GM20431 (cell line): ENCODE measurements around the gene PPFIBP2.

Experiments used
- in situ Hi-C: fragments of 300-500 bp; cut with MseI, MboI; formaldehyde crosslinking; loops from one replicate; pipeline ENCODE4 v1.15.0; 2020; ENCODE audit warnings: low sequenced_read_pairs; ENCODE audit not compliant: unreplicated experiment

Gene PPFIBP2

DNA sequence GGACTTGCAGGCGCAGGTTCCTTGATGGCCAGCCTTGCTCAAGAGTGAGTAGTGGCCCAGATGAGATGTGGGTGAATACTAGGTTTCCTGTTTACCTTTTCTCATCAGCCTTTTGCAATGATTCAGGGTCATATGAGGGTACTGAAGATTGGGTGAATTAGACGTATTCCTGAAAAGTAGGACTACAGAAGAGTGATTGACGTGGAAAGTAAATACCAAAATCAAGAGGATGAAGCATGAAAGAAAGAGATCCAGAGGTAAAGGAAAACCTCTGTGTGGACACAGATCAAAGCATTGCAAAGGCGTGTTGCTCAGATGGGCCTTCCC, 99.6 kb downstream of the PPFIBP2 start:
- in situ Hi-C loops: no loop called here

DNA sequence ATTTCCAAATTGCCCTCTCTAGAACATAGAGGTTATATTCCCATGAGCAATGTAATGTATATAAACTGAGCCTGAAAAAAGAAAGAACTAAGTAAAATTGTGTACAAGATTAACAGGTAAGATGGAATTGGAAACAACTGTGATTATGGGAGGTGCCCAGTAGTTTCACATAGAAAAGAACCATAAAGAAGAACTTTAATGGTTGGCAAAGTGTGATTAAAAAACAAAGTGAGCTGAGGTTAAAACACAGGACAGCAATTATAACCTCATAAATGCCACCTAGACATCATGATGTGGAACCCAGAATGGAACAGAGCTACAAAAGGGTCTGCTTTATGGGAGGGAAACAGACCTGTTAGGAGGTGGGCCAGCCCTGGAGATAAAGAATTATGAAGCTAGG, 100.9 kb downstream of the PPFIBP2 start:
- in situ Hi-C loops: no loop called here

DNA sequence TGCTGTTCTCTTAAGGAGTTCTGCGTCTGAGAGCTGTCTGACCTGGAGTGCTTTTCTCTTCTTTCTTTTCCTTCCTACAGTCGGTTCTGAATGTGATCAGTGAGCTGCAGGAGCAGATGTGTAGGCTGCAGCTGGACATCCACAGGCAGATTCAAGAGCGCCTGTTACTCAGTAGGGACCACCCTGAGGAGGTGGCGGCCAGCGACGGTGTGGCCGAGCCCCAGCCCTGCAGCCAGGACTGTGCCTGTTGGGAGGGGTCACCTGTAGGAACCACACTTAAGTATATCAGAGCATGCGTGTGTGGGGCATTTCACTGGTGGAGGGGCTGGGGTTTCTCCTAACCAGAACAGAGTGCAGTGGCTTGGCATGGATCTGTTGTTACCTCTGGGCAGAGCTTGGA, 103.2 kb downstream of the PPFIBP2 start:
- in situ Hi-C loops: no loop called here

DNA sequence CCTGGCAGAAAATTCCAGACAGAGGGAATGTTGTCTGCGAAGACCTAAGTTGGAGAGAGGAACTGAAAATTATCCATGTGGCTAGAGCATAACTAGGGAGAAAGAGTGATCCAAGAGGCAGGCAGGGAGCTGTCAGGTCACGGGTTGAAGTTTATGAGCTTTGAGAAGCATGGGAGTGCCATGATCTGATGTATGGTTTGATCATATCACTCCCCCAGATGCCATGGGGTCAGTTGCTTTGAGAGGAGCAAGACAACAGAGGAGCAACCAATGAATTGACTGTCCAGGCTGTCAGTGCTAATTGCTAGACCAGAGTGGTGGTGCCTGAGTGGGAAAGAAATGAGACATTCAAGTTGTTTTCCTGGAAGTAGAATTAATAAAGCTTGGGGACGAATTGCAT, 105.5 kb downstream of the PPFIBP2 start:
- in situ Hi-C loops: no loop called here

DNA sequence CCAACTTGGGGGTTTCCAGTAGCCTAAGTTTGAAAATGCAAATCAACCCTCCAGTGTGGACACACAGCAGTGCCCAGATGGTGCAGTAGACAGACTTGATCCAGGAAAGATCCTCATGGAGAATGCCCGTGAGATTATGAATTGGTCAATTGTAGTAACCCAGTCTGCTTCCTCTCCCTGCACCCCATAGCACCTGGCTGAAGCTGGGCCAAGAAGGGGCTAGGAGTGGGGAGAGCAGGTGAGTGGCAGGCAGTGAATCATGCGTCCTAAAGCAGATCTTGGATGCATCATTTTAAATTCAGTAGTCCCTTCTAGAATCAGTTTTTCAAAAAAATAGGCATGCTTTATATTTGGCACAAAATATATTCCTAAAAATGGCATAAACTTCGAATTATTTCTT, 107.3 kb downstream of the PPFIBP2 start:
- in situ Hi-C loops: no loop called here

DNA sequence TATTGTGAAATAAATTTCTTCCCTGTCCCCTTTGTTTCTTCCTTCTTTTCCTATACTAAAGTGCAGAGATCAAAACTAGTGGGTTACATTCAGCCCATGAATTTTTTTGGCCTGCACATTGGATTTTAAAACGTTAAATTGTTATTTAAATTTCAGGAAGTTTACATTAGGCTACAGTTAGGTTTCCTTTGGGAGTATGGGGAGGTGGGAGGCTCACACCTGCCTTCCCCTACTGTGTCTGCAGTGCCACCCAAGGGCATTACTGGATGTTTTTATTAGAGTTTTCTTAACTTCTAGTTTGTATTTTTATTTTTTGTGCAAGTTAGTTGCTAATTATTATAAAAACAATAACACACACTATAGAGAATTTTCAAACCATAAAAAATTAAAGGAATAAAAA, 107.8 kb downstream of the PPFIBP2 start:
- in situ Hi-C loops: no loop called here

DNA sequence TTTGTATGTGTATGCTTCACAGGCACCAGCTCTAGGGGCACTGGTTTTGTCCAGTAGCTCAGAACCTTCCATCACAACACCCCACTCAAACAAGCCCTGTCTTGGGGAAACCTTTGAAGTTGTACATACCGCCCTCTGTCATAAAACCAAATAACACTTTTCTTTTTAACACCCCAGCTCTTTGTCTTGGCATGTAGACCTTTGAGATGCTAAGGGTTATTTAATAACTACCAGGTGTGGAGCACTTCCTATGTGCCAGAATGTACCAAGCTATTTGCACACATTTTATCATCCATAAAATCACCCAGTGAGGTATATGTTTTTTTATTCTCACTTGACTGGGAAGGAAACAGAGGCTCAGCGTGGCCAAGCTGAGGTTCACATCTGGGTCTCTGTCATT, 108.9 kb downstream of the PPFIBP2 start:
- in situ Hi-C loops: no loop called here

DNA sequence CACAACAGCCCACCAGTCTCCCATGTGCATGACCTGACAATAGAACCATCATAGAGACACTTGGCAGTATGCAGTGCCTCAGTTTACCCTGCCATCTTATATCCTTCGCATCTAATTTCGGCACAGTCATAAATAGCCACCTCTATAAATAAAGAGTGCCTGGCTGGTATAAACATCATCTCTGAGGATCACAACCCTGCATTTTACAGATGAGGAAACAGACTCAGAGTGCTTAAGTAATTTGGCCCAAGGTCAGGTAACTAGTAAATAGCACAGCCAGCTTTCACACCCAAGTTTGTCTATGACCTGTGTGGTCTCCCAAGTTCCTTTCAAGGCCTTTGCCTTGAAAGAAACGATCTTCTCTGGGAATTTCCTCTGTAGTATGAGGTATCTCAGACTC, 114.9 kb downstream of the PPFIBP2 start:
- in situ Hi-C loops: no loop called here

DNA sequence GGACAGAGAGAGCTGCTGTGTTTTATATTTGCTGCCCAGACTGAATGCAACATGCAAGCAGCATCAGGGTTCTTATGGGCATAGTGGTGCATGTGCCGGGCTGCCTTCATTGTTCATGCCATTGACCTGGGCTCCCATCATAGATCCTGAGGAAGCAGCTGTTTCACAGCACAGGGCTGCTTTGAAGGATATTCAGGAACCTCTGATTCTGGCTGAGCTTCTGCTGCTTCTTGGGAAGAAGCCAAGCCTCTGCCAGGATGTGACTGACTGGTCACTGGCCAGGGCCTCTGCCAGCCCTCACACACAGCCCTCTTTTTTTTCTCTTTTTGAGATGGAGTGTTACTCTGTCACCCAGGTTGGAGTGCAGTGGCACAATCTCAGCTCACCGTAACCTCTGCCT, 116.2 kb downstream of the PPFIBP2 start:
- in situ Hi-C loops: no loop called here

DNA sequence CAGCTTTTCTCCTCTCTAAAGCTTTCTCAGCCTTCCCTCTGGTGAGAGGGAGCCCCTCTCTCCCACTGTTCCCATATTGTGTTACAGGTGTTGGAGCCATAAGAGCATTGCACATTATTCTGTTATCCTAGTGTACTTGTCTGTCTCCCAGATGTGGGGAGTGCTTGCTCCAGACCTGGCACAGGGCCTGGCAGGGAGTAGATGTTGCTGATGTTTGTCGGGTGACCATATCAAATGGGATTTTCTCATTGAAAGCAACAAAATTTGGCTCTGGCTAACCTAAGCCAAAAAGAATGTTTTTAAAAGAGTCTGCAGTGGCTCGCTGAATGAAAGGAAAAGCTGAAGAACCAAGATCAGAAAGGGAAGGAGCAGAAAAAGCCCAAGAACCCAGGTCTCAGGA, 118.4 kb downstream of the PPFIBP2 start:
- in situ Hi-C loops: no loop called here

DNA sequence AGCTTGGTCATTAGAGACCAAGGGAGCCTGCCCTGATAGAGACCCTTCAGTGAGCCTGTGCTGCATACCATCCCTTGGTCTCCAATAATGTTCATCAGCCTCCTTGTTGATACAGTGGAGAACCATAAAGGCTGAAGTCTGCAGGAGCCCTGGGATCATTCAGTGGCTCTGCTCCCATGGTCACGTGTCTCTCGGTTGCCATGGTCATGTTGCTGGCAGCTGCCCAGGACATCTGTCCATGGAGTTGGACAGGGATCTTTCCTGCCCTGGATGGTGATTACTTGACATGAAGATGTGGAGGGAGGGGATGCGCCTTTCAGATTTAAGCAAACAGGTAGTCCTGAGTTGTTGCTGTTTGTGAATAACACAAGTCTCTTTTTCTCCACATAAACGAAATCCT, 121.3 kb downstream of the PPFIBP2 start:
- in situ Hi-C loops: no loop called here

DNA sequence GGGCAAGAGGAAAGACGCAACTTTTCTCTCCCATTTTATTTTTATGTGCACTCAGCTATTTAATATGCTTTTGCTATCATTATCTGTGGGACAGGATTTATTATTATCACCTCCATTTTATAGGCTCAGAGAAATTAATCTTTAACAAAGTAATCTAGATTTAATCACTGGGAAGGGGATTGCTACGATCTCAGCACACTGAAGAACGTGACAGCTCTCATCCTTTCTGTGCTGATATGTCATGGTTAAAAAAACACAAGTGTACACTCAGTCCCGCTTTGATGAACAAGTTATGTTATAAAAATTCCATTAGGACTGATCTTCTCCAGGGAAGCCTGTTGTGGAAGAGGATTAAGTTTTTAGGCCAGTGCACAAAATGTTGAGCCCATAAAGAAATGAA, 121.9 kb downstream of the PPFIBP2 start:
- in situ Hi-C loops: no loop called here

DNA sequence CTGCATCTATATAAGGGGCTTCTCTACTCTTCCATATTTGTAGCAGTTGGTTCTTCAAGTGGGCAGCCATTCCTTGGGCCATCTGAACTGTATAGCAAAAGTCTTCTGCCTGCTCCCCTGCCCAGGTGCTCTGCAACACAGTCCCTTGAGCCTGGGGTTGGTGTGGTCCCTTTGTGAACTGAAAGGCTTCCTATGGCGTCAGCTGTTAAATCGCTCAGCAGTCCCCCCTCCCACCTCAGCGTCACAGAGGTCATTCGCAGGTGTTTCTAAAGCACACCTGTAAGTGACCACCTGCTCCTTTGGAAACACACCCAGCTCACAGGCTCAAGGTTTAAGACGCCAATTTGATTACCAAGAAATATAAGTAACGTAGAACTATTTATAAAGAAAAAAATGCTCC, 122.6 kb downstream of the PPFIBP2 start:
- in situ Hi-C loops: no loop called here

DNA sequence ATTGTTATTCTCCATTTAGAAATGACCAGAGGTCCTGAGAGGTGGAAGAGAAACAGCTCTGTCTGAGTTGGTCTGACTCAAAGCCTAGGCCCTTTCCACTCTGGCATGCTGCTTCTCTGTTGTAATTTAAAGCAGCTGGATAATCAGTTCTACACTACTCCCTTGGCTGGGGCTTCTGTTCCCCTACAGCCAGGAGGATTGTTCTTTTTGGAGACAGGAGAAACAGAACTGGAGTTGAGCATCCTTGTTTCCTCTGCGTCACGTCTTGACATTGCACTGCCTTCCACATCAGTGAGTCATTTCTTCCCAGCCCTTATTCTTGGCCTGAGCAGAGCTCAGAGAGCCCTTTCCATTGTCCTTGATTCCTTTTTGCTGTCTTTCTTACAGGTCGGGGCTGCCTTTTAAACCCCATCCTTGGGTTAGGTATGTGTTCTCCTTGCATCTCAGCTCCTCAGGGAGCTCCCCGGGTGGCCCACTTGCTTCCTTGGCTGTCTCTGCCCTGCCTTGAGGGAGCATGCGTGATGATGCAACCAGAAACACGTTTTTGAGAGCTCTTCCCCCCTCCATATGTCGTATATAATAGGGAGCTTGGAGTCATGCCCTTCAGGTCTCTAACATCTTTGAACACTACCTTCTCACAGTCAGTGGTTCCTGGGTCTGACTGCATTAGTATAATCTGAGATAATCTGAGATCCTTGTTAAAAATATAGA, 123.8 kb downstream of the PPFIBP2 start:
- in situ Hi-C loops: no loop called here

DNA sequence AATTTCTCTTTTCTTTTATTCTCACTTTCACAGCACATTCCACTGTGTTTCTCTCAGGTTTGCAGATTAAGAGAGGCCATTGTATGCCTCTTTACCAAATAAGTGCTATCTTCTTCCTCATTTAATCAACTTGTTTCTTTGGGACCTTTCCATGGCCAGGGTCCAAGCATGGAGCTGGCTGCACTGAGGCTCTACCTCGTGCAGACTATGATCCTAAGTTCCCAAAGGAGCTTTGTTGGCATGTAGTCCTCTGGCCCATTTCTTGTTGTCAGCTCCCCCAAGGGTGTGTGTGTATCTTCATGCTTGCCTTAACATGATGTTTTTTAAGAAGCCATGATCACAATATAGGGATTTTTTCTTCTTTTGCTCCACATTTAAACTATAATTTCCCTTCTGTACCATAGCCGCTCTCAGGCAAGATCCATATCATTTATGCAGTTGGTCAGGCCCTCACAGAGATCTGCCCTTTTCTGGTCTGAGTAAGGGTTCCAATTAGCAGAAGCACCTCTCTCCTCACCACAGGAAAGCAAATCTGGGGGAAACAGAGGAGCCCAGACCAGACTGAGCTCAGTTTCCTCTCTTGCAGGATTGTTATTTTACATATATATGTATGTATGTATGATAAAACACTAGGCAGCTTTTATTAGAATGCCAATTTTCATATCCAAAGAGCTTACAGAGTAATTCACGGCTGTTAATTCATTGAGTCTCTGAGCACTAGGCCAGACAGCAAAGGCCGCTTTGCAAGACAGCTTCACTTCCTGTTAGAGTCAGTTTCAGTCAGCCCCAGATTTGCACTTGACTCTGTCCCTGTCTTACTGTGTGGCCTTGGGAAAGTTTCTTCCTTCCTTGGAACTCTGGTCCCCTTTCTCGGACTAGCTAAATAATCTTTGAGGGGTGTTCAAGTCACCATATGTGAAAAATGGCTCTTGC, 125.2 kb downstream of the PPFIBP2 start:
- in situ Hi-C loops: no loop called here

DNA sequence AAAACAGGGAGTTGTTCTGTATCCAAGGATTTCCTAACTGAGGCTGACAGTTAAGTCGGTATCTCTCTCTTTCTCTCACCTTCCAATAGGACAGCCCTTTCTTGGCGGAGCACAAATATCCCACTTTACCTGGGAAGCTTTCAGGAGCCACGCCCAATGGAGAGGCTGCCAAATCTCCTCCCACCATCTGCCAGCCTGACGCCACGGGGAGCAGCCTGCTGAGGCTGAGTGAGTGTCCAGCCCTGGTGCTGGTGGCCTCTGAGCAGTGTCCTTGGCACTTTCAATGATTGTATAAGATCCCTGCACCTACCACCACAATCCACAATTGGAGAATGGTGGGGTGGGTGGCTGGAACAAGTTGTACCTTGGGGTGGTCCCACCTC, 125.8 kb downstream of the PPFIBP2 start:
- in situ Hi-C loops: no loop called here

DNA sequence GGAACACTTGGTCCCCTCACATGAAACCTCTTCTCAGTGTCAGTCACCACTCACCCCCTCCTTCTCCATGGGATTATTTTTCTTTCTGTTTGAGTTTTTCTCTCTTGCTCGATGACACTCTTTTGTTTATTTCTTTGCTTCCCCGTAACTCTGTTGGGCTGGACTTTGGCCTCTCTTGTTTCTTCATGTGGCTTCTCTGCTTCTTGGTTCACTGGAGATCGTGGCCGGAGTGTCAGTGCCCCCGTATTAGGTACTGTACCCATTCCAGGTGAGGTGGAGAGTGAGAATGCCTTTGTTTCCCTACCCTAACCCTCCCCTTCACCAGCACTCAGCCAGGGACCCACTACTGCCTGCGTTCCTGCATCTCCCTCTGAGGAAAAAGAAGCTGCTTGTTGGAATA, 127.0 kb downstream of the PPFIBP2 start:
- in situ Hi-C loops: no loop called here

DNA sequence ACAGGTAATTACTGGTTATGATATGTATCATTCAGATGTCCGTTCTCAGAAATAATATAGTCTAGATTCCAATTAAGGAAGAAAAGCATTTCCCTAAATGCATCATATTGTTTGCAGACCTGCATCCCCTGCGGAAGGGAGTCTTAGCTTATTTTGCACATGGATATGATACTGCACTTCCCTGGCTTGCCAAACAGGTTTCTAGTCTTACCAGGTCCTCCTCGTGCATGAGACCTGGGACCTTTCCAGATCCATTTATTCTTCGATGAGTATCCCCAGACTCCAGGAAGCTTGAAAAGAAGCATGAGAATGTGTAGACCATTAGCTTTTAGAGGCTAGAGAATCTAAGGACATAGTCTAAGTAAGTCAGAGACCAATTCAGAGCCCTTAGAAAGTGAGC, 128.9 kb downstream of the PPFIBP2 start:
- in situ Hi-C loops: no loop called here

DNA sequence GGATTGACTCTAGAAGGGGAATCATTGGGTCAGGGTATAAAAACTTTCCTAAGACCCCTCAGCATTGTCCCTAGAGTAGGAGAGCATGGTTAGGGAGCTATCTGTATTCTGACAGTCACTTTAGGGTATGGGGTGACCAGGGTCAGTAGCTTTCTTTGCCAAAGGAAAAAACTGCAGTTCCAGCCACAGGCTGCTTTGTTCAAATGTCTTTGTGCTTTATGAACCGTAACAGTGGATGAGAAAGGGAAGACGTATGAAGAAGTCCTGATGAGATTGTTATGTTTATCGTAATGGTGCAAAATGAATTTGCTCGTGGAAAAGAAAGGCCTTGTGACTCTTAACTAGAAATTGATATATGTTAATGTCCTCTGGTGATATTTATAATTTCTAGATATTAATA, 129.5 kb downstream of the PPFIBP2 start:
- in situ Hi-C loops: no loop called here

DNA sequence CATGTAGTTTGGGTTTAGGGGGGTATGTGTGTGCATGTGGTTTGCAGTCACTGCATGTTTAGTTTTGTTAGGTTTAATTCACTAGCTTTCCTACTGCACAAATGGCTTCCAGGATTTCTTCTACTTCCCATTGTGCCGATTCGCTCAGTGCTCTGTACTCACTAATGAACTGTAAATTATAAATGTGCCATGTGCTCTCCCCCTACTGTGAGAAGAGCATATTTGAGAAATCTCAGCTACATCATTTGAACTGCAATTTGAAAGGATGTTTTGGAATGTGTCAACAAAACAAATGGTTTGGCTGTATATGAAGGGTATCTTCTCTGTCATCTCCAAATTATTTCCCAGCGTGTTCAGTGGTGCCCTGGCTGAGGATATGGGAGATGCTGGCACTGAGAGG, 131.4 kb downstream of the PPFIBP2 start:
- in situ Hi-C loops: no loop called here

DNA sequence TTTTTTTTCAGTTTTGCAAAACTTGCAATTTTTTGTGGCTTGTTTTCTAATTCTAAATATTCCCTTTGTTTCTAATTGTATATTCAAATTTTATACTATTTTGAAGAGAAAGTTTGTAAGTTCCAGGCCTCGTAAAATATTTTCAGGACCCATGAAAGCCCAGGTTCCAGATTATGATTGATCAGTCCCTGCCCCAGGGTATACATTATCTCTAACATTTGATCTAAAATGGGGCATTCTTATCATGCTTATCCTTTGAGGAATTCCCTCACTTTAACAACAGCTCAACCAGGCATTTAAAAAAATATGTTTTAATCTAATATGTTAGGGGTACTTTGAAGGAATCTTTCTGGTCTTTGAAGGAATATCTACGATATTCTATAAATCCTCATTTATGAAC, 133.1 kb downstream of the PPFIBP2 start:
- in situ Hi-C loops: no loop called here

DNA sequence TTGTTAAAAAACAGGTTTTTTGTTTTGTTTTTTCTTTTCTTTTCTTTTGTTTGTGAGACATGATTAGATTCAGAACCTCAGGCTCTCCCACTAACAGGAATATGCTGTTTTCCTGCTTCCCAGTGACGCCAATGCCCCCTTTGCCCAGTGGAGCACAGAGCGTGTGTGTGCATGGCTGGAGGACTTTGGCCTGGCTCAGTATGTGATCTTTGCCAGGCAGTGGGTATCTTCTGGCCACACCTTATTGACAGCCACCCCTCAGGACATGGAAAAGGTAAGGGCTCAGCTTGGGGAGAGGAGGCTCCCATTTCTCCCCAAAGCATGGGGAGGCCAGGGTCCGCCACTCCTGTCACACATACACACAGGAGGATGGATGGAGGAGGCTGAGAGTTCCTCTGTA, 134.5 kb downstream of the PPFIBP2 start:
- in situ Hi-C loops: no loop called here
